AG04450 (cell line): Measurements from ENCODE around the gene GPC6. TPM values are rescaled to one million over a fixed set of nuclear protein-coding genes. Genes with fewer than 3 reads are reported as not detected.

Source experiments
- CTCF ChIA-PET: fragments of 300-600, 350-600 bp; formaldehyde crosslinking; extraction: SDS; loops from one replicate; lab custom pipeline; 2022; ENCODE audit warnings: antibody characterized with exemption, inconsistent platforms; lab: Charles Lee
- POLR2A ChIA-PET: fragments of 350-600 bp; formaldehyde crosslinking; extraction: SDS; loops from one replicate; lab custom pipeline; 2021; ENCODE audit warnings: antibody characterized with exemption, inconsistent platforms; lab: Yijun Ruan, JAX
- DNase-seq: peaks from one replicate; pipeline ENCODE4 v3.0.0-alpha.2; 2011; ENCODE audit warnings: low read depth, low spot score
- H3K27ac ChIP-seq: one replicate; pipeline ENCODE4 v1.5.1; 2012; ENCODE audit warnings: low read depth, low read length, control low read depth
- H3K27me3 ChIP-seq: one replicate; pipeline ENCODE4 v1.6.0; 2012; ENCODE audit warnings: low read length; ENCODE audit not compliant: control insufficient read depth, insufficient read depth
- H3K4me3 ChIP-seq: 2 replicates; pipeline ENCODE4 v1.5.1; 2011; ENCODE audit warnings: mild to moderate bottlenecking, low read depth, low read length, control low read depth
- H3K9me3 ChIP-seq: 2 replicates; pipeline ENCODE4 v1.5.1; 2012; ENCODE audit warnings: low read length; ENCODE audit not compliant: control insufficient read depth, insufficient read depth
- CTCF ChIP-seq: IDR thresholded peaks from 2 replicates; pipeline ENCODE4 v1.5.1; 2011; ENCODE audit warnings: low read depth, low read length, control low read depth, inconsistent platforms
- polyA plus RNA-seq: library from polyadenylated mRNA; depleted of rRNA; stranded (reverse); fragments of >200 nt; gene quantifications from 2 replicates; pipeline ENCODE4 v1.2.3, GENCODE V29; 2011

The GPC6 gene
- polyA plus RNA-seq, 1 experiment: 40.4 TPM

GRCh38 chr13:94112227-94112626, 885.6 kb downstream of the GPC6 start:
- no peak overlapping the region for H3K4me3 ChIP-seq
- DNase-seq: peak; percentile 89
- no peak overlapping the region for H3K27ac ChIP-seq
- POLR2A ChIA-PET: no interaction called here
- no peak for TF ChIP-seq CTCF
- CTCF ChIA-PET: interaction anchor here (1.7 kb wide), 1 partner anchor 250 kb away, joined by 5 read pairs; no protein-coding TSS in a partner anchor
- H3K9me3 ChIP-seq: no peaks in the 10 kb centered on the region
- no peaks in the 10 kb centered on the region for H3K27me3 ChIP-seq

GRCh38 chr13:94112731-94113130, 886.1 kb downstream of the GPC6 start:
- ChIA-PET POLR2A (no interaction called here), CTCF (interaction anchor here (1.7 kb wide), 1 partner anchor 249 kb away, joined by 5 read pairs; no protein-coding TSS in a partner anchor)
- Histone ChIP-seq H3K4me3 (no peak overlapping the region), H3K27me3 (no peaks in the 10 kb centered on the region), H3K9me3 (no peaks in the 10 kb centered on the region), H3K27ac (no peak overlapping the region)
- DNase-seq: no peak
- TF ChIP-seq CTCF: peak; percentile 26; the same call in 1 of the 2 replicates

GRCh38 chr13:94113245-94113644, 886.6 kb downstream of the GPC6 start:
- ChIA-PET POLR2A (no interaction called here), CTCF (interaction anchor here (1.7 kb wide), 1 partner anchor 249 kb away, joined by 5 read pairs; no protein-coding TSS in a partner anchor)
- Histone ChIP-seq H3K27me3 (no peaks in the 10 kb centered on the region), H3K27ac (no peak overlapping the region), H3K9me3 (no peaks in the 10 kb centered on the region), H3K4me3 (no peak overlapping the region)
- TF ChIP-seq CTCF: no peak
- no peak for DNase-seq

GRCh38 chr13:94114166-94114565, 887.6 kb downstream of the GPC6 start:
- ChIA-PET CTCF (no interaction called here), POLR2A (no interaction called here)
- H3K4me3 ChIP-seq: no peak overlapping the region
- DNase-seq: no peak
- no peak overlapping the region for H3K27ac ChIP-seq
- no peaks in the 10 kb centered on the region for H3K27me3 ChIP-seq
- no peak for TF ChIP-seq CTCF
- no peaks in the 10 kb centered on the region for H3K9me3 ChIP-seq

- no peak for TF ChIP-seq CTCF
- ChIA-PET CTCF (no interaction called here), POLR2A (no interaction called here)
- no peak for DNase-seq
- Histone ChIP-seq H3K4me3 (no peak overlapping the region), H3K9me3 (no peaks in the 10 kb centered on the region), H3K27me3 (no peaks in the 10 kb centered on the region), H3K27ac (no peak overlapping the region)
Measured at GRCh38 chr13:94115054-94115453, 888.4 kb downstream of the GPC6 start.
